Transverse colon (tissue), 4 donors: Measurements from ENCODE around the gene SNRPB. TPM values are rescaled to one million over a fixed set of nuclear protein-coding genes. Genes with fewer than 3 reads are reported as not detected.

Experiments
- DNase-seq: peaks from one replicate; pipeline ENCODE4 v3.0.0-alpha.2; 2019
- H3K27ac ChIP-seq, 4 donors: fragments of 200-600 bp; sonication (generic); 2 replicates each; pipeline ENCODE4 v1.5.1; 2016 to 2018; ENCODE audit warnings: inconsistent platforms in 4 of 4
- H3K27me3 ChIP-seq: fragments of 200-600 bp; sonication (generic); 2 replicates; pipeline ENCODE4 v1.5.1; 2017; ENCODE audit warnings: inconsistent platforms
- H3K36me3 ChIP-seq, 4 donors: fragments of 200-600 bp; sonication (generic); 2 replicates each; pipeline ENCODE4 v1.5.1; 2017 to 2019; ENCODE audit warnings: inconsistent platforms in 4 of 4
- H3K4me1 ChIP-seq, 4 donors: fragments of 200-600 bp; sonication (generic); 2 replicates each; pipeline ENCODE4 v1.5.1; 2017 to 2020; ENCODE audit warnings: inconsistent platforms in 4 of 4
- H3K4me3 ChIP-seq, 4 donors: fragments of 200-600 bp; sonication (generic); 1 replicate in 1 of 4; 2 replicates in 3 of 4; pipeline versions ENCODE4 v1.5.1 to v1.6.1; 2017 to 2019; ENCODE audit warnings: inconsistent platforms in 4 of 4
- H3K9me3 ChIP-seq, 2 donors: fragments of 200-600 bp; sonication (generic); 2 replicates each; pipeline ENCODE4 v1.5.1; 2017 to 2019; ENCODE audit warnings: inconsistent platforms in 2 of 2
- CTCF ChIP-seq, 5 experiments: fragments of 200-600 bp in 3 of 5; fragments of 450-650 bp in 2 of 5; sonication (generic) in 3 of 5; IDR thresholded peaks; 1 replicate in 2 of 5; 2 replicates in 3 of 5; pipeline ENCODE4 v1.5.1; 2016 to 2017; ENCODE audit warnings: antibody characterized with exemption in 5 of 5, inconsistent platforms in 3 of 5, mild to moderate bottlenecking in 2 of 5, moderate library complexity in 1 of 5
- EP300 ChIP-seq: sonication (generic); formaldehyde crosslinking; IDR thresholded peaks from one replicate; pipeline ENCODE4 v1.6.1; 2017; ENCODE audit warnings: antibody characterized with exemption, low read depth
- POLR2A ChIP-seq: fragments of 450-650 bp; IDR thresholded peaks from one replicate; pipeline ENCODE4 v1.6.1; 2016; ENCODE audit warnings: antibody characterized with exemption, mild to moderate bottlenecking, moderate library complexity
- POLR2AphosphoS5 ChIP-seq, 3 donors: sonication (generic); formaldehyde crosslinking; IDR thresholded peaks; one replicate each; pipeline ENCODE4 v1.6.1; 2016; ENCODE audit warnings: antibody characterized with exemption in 3 of 3
- WGBS, 2 donors: methylation state at CpG; one replicate each; pipeline ENCODE4 v1.1.5; 2018; ENCODE audit warnings: low coverage in 1 of 2; 5-methylcytosine and 5-hydroxymethylcytosine counted together
- in situ Hi-C, 4 donors: fragments of 200-750 bp; cut with MboI; loops; one replicate each; pipeline versions ENCODE4 v1.15.0 to v1.15.1; 2017; ENCODE audit warnings: low sequenced_read_pairs in 3 of 4, low pct_ligation_motif_present in 1 of 4, low pct_unique_long_range_greater_than_20kb in 1 of 4
- intact Hi-C: fragments of 100-400 bp; cut with DNase I; formaldehyde crosslinking; loops from one replicate; pipeline ENCODE4 v1.15.1; 2023; ENCODE audit warnings: low total_unique reads
- total RNA-seq, 4 donors: library from RNA; depleted of rRNA; stranded (reverse); fragments of >200 nt; gene quantifications; one replicate each; pipeline ENCODE4 v1.1.0, GENCODE V29; 2016

The SNRPB gene
- total RNA-seq, 4 donors from 2014 or later = 50.9 to 144 (median 125) TPM

GRCh38 chr20:2480381-2480780, 9.8 kb upstream of the SNRPB start:
- in situ Hi-C loops = no loop called here
- Histone ChIP-seq H3K36me3 (peaks cover 0 to 20% (median 4%) of the 10 kb centered on the region in 4 donors), H3K9me3 (no peaks in the 10 kb centered on the region), H3K27ac (no peak overlapping the region), H3K4me1 (no peaks in the 10 kb centered on the region), H3K27me3 (no peaks in the 10 kb centered on the region), H3K4me3 (no peak overlapping the region)
- DNase-seq = no peak
- WGBS, 2 donors = 98 to 100% methylated on average over 1 to 2 of the region's 2 CpGs
- TF ChIP-seq POLR2A = no peak
- no peak for TF ChIP-seq POLR2AphosphoS5 (IDR thresholded peaks at IDR 0.05)
- TF ChIP-seq CTCF (IDR thresholded peaks at IDR 0.05) = no peak
- TF ChIP-seq EP300 = no peak
- intact Hi-C loops = no loop called here

GRCh38 chr20:2476742-2477615, 6.4 kb upstream of the SNRPB start:
- intact Hi-C loops = no loop called here
- no peak for TF ChIP-seq CTCF (IDR thresholded peaks at IDR 0.05)
- TF ChIP-seq EP300 = no peak
- no peak for TF ChIP-seq POLR2AphosphoS5 (IDR thresholded peaks at IDR 0.05)
- no peak for TF ChIP-seq POLR2A
- no peak overlapping the region for H3K27ac ChIP-seq
- H3K4me1 ChIP-seq = no peaks in the 10 kb centered on the region
- DNase-seq = no peak
- no peak overlapping the region for H3K4me3 ChIP-seq
- no peaks in the 10 kb centered on the region for H3K9me3 ChIP-seq
- H3K36me3 ChIP-seq = peaks cover 0 to under 1% (median 0%) of the 10 kb centered on the region in 4 donors
- H3K27me3 ChIP-seq = no peaks in the 10 kb centered on the region
- in situ Hi-C loops = no loop called here
- WGBS, 2 donors = 82 to 93% methylated on average over 3 to 5 of the region's 5 CpGs

- intact Hi-C loops = no loop called here
- 75 to 98% methylated on average over 1 to 9 of the region's 9 CpGs for WGBS, 2 donors
These were observed 5.5 kb upstream of the SNRPB start for GRCh38 chr20:2475850-2476741.

More at GRCh38 chr20:2475850-2476741, 5.5 kb upstream of the SNRPB start:
- Histone ChIP-seq H3K36me3 (no peaks in the 10 kb centered on the region), H3K4me3 (no peak overlapping the region), H3K9me3 (no peaks in the 10 kb centered on the region), H3K27me3 (no peaks in the 10 kb centered on the region), H3K4me1 (peaks cover 0 to 4% (median 2%) of the 10 kb centered on the region in 4 donors), H3K27ac (no peak overlapping the region)
- no peak for DNase-seq
- TF ChIP-seq EP300 (no peak), POLR2A (no peak), CTCF (IDR thresholded peaks at IDR 0.05) (no peak), POLR2AphosphoS5 (IDR thresholded peaks at IDR 0.05) (no peak)
- in situ Hi-C loops = no loop called here
